Liver (tissue), 9 donors: ENCODE measurements around the gene CSRP1. TPM values are rescaled to one million over a fixed set of nuclear protein-coding genes. Genes with fewer than 3 reads are reported as not detected.

Source experiments
- DNase-seq: peaks from one replicate; pipeline ENCODE4 v3.0.0-alpha.2; 2017; ENCODE audit warnings: low spot score
- H3K27ac ChIP-seq, 2 donors: one replicate each; pipeline ENCODE4 v1.7.0; 2013; ENCODE audit warnings: inconsistent platforms in 2 of 2, low read length in 2 of 2, control low read depth in 1 of 2, low read depth in 1 of 2, mild to moderate bottlenecking in 1 of 2
- H3K27me3 ChIP-seq, 4 donors: one replicate each; pipeline versions ENCODE4 v1.6.1 to v1.7.0; 2013; ENCODE audit warnings: low read length in 3 of 4, inconsistent platforms in 1 of 4, mild to moderate bottlenecking in 1 of 4, moderate library complexity in 1 of 4; ENCODE audit not compliant: control insufficient read depth in 4 of 4, insufficient read depth in 4 of 4
- H3K36me3 ChIP-seq, 4 donors: one replicate each; pipeline versions ENCODE4 v1.6.1 to v1.7.0; 2013; ENCODE audit warnings: low read length in 3 of 4, mild to moderate bottlenecking in 3 of 4, low read depth in 1 of 4, moderate library complexity in 1 of 4; ENCODE audit not compliant: control insufficient read depth in 4 of 4, insufficient read depth in 3 of 4
- H3K4me1 ChIP-seq, 4 donors: one replicate each; pipeline versions ENCODE4 v1.6.1 to v1.7.0; 2013; ENCODE audit warnings: low read length in 3 of 4, mild to moderate bottlenecking in 3 of 4, moderate library complexity in 1 of 4; ENCODE audit not compliant: control insufficient read depth in 4 of 4, insufficient read depth in 4 of 4
- H3K4me3 ChIP-seq, 3 donors: one replicate each; pipeline versions ENCODE4 v1.6.1 to v1.7.0; 2013; ENCODE audit warnings: low read length in 3 of 3, control low read depth in 1 of 3, low read depth in 1 of 3, mild to moderate bottlenecking in 1 of 3
- H3K9ac ChIP-seq, 2 donors: one replicate each; pipeline ENCODE4 v1.7.0; 2013; ENCODE audit warnings: low read length in 2 of 2, mild to moderate bottlenecking in 2 of 2, moderate library complexity in 2 of 2, control low read depth in 1 of 2, low read depth in 1 of 2
- H3K9me3 ChIP-seq, 4 donors: one replicate each; pipeline versions ENCODE4 v1.6.1 to v1.7.0; 2013; ENCODE audit warnings: low read length in 3 of 4; ENCODE audit not compliant: control insufficient read depth in 4 of 4
- ATF3 ChIP-seq: IDR thresholded peaks from 2 replicates; pipeline ENCODE4 v1.6.1; 2016; ENCODE audit warnings: antibody characterized with exemption
- FOXA2 ChIP-seq: IDR thresholded peaks from 2 replicates; pipeline ENCODE4 v1.6.1; 2016; ENCODE audit warnings: antibody characterized with exemption
- GABPA ChIP-seq, 2 donors: IDR thresholded peaks in 1 of 2; conservative IDR thresholded peaks in 1 of 2; 2 replicates each; pipeline ENCODE4 v1.6.1; 2016; ENCODE audit warnings: antibody characterized with exemption in 2 of 2, mild to moderate bottlenecking in 1 of 2, moderate library complexity in 1 of 2
- HNF4A ChIP-seq, 2 donors: conservative IDR thresholded peaks; 2 replicates each; pipeline ENCODE4 v1.6.1; 2016; ENCODE audit warnings: antibody characterized with exemption in 2 of 2, mild to moderate bottlenecking in 2 of 2
- HNF4G ChIP-seq: IDR thresholded peaks from 2 replicates; pipeline ENCODE4 v1.6.1; 2016; ENCODE audit warnings: antibody characterized with exemption
- MAX ChIP-seq: IDR thresholded peaks from 2 replicates; pipeline ENCODE4 v1.6.1; 2016; ENCODE audit warnings: antibody characterized with exemption
- NR2F2 ChIP-seq: IDR thresholded peaks from 2 replicates; pipeline ENCODE4 v1.6.1; 2016; ENCODE audit warnings: antibody characterized with exemption
- RAD21 ChIP-seq, 2 donors: IDR thresholded peaks; 2 replicates each; pipeline ENCODE4 v1.6.1; 2016; ENCODE audit warnings: antibody characterized with exemption in 2 of 2, mild to moderate bottlenecking in 2 of 2
- RXRA ChIP-seq, 2 donors: IDR thresholded peaks; 2 replicates each; pipeline ENCODE4 v1.6.1; 2017 to 2018; ENCODE audit warnings: antibody characterized with exemption in 2 of 2, mild to moderate bottlenecking in 1 of 2
- TAF1 ChIP-seq: conservative IDR thresholded peaks from 2 replicates; pipeline ENCODE4 v1.6.1; 2016; ENCODE audit warnings: antibody characterized with exemption, mild to moderate bottlenecking
- YY1 ChIP-seq: IDR thresholded peaks from 2 replicates; pipeline ENCODE4 v1.6.1; 2016; ENCODE audit warnings: antibody characterized with exemption, mild to moderate bottlenecking
- ZBTB33 ChIP-seq: IDR thresholded peaks from 2 replicates; pipeline ENCODE4 v1.6.1; 2016; ENCODE audit warnings: antibody characterized with exemption
- WGBS: extraction: QIAGEN DNeasy Blood & Tissue Kit; methylation state at CpG from one replicate; pipeline ENCODE4 v1.1.7; 2013; 5-methylcytosine and 5-hydroxymethylcytosine counted together
- polyA plus RNA-seq, 2 donors: library from polyadenylated mRNA; stranded (reverse) in 1 of 2; unstranded in 1 of 2; fragments of 200-250 nt in 1 of 2; fragments of >200 nt in 1 of 2; fragmentation: Nextera tagmentation in 1 of 2; extraction: Ambion mirVana in 1 of 2; gene quantifications; one replicate each; pipeline versions ENCODE4 v1.2.1 to v1.2.3, GENCODE V29; 2013 to 2015
- total RNA-seq, 2 donors: library from RNA; depleted of rRNA; stranded (reverse); fragments of >200 nt; gene quantifications; one replicate each; pipeline ENCODE4 v1.2.3, GENCODE V29; 2014
- TF ChIP-seq, protein P1 (sequence below): IDR thresholded peaks from 2 replicates; pipeline ENCODE4 v1.6.1; 2016; ENCODE audit warnings: antibody characterized with exemption, mild to moderate bottlenecking
- TF ChIP-seq, protein P2 (sequence below): fragments of 150-350 bp; IDR thresholded peaks from 2 replicates; pipeline ENCODE4 v1.5.1; 2017; ENCODE audit warnings: improper control_type of control experiment, low read depth, low read length; ENCODE audit not compliant: missing input control
- donor health status: healthy.
- donor health status: healthy.
- donor health status: healthy.
- donor health status: healthy.
- donor health status: healthy.

CSRP1 gene
- total and polyA plus RNA-seq, 4 donors, result 42.7 to 96.9 (median 68.3) TPM

GRCh38 chr1:201542309-201543035 is 35.5 kb upstream of the CSRP1 start:
- Histone ChIP-seq H3K36me3 (no peaks in the 10 kb centered on the region), H3K9ac (no peak overlapping the region), H3K9me3 (no peaks in the 10 kb centered on the region), H3K4me1 (peaks cover 3 to 19% (median 13%) of the 10 kb centered on the region in 4 donors), H3K27me3 (peaks cover 0 to 3% (median 0%) of the 10 kb centered on the region in 4 donors), H3K27ac (no peak overlapping the region), H3K4me3 (no peak overlapping the region)
- DNase-seq, result no peak
- WGBS, result 78% methylated on average over 9 of the region's 9 CpGs
- TF ChIP-seq GABPA (IDR thresholded peaks at IDR 0.05 in 1 of 2, conservative IDR thresholded peaks at IDR 0.05 in 1 of 2) (no peak), FOXA2 (no peak), MAX (no peak), NR2F2 (no peak), RAD21 (IDR thresholded peaks at IDR 0.05) (no peak), TAF1 (no peak), ATF3 (no peak), ZBTB33 (no peak), HNF4A (conservative IDR thresholded peaks at IDR 0.05) (no peak), HNF4G (no peak), RXRA (IDR thresholded peaks at IDR 0.05) (no peak), YY1 (no peak)
- TF ChIP-seq, protein P1, sequence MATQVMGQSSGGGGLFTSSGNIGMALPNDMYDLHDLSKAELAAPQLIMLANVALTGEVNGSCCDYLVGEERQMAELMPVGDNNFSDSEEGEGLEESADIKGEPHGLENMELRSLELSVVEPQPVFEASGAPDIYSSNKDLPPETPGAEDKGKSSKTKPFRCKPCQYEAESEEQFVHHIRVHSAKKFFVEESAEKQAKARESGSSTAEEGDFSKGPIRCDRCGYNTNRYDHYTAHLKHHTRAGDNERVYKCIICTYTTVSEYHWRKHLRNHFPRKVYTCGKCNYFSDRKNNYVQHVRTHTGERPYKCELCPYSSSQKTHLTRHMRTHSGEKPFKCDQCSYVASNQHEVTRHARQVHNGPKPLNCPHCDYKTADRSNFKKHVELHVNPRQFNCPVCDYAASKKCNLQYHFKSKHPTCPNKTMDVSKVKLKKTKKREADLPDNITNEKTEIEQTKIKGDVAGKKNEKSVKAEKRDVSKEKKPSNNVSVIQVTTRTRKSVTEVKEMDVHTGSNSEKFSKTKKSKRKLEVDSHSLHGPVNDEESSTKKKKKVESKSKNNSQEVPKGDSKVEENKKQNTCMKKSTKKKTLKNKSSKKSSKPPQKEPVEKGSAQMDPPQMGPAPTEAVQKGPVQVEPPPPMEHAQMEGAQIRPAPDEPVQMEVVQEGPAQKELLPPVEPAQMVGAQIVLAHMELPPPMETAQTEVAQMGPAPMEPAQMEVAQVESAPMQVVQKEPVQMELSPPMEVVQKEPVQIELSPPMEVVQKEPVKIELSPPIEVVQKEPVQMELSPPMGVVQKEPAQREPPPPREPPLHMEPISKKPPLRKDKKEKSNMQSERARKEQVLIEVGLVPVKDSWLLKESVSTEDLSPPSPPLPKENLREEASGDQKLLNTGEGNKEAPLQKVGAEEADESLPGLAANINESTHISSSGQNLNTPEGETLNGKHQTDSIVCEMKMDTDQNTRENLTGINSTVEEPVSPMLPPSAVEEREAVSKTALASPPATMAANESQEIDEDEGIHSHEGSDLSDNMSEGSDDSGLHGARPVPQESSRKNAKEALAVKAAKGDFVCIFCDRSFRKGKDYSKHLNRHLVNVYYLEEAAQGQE, result no peak
- TF ChIP-seq, protein P2, sequence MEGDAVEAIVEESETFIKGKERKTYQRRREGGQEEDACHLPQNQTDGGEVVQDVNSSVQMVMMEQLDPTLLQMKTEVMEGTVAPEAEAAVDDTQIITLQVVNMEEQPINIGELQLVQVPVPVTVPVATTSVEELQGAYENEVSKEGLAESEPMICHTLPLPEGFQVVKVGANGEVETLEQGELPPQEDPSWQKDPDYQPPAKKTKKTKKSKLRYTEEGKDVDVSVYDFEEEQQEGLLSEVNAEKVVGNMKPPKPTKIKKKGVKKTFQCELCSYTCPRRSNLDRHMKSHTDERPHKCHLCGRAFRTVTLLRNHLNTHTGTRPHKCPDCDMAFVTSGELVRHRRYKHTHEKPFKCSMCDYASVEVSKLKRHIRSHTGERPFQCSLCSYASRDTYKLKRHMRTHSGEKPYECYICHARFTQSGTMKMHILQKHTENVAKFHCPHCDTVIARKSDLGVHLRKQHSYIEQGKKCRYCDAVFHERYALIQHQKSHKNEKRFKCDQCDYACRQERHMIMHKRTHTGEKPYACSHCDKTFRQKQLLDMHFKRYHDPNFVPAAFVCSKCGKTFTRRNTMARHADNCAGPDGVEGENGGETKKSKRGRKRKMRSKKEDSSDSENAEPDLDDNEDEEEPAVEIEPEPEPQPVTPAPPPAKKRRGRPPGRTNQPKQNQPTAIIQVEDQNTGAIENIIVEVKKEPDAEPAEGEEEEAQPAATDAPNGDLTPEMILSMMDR, result no peak
